Panc1 (cell line): ENCODE measurements around the gene BICDL2. TPM values are rescaled to one million over a fixed set of nuclear protein-coding genes. Genes with fewer than 3 reads are reported as not detected.

Experiments used
- ATAC-seq: fragments of 200-7000 bp; cut with Tn5 transposase; 2 replicates; pipeline ENCODE4 v1.9.1; 2020; ENCODE audit warnings: mild to moderate bottlenecking, moderate library complexity
- BruUV-seq: library from RNA; stranded (reverse); fragments of 400-500 nt; replicated peaks from 2 replicates; lab custom pipeline; 2021; lab: Mats Ljungman, UMichigan
- CTCF ChIA-PET: fragments of 300-600 bp; sonication (Branson Sonifier 250); formaldehyde crosslinking; loops from one replicate; lab custom pipeline; 2022; ENCODE audit warnings: antibody characterized with exemption; lab: Charles Lee
- POLR2A ChIA-PET: fragments of 300-600 bp; sonication (Branson Sonifier 250); formaldehyde crosslinking; loops from one replicate; lab custom pipeline; 2022; ENCODE audit warnings: antibody characterized with exemption; lab: Charles Lee
- DNase-seq: peaks from one replicate; pipeline ENCODE4 v3.0.0-alpha.2; 2010; ENCODE audit warnings: low read depth, low spot score
- H3K27ac ChIP-seq: 2 replicates; pipeline ENCODE4 v1.5.1; 2011; ENCODE audit warnings: mild to moderate bottlenecking, low read length, inconsistent platforms
- H3K27me3 ChIP-seq: fragments of 200-500 bp; sonication (Bioruptor generic); 2 replicates; pipeline ENCODE4 v1.6.0; 2014; ENCODE audit warnings: low read length, inconsistent platforms; ENCODE audit not compliant: control insufficient read depth, insufficient read depth
- H3K36me3 ChIP-seq: fragments of 200-500 bp; sonication (Bioruptor generic); 2 replicates; pipeline ENCODE4 v1.5.1; 2014; ENCODE audit warnings: inconsistent platforms, mild to moderate bottlenecking, low read length, moderate library complexity; ENCODE audit not compliant: control insufficient read depth, insufficient read depth
- H3K4me1 ChIP-seq: 2 replicates; pipeline ENCODE4 v1.5.1; 2011; ENCODE audit warnings: inconsistent platforms, mild to moderate bottlenecking, low read length, moderate library complexity; ENCODE audit not compliant: control insufficient read depth, insufficient read depth
- H3K4me3 ChIP-seq, 2 experiments: 2 replicates each; pipeline ENCODE4 v1.5.1; 2011 to 2012; ENCODE audit warnings: low read depth in 2 of 2, low read length in 2 of 2, mild to moderate bottlenecking in 2 of 2, inconsistent platforms in 1 of 2, moderate library complexity in 1 of 2
- H3K9me3 ChIP-seq: fragments of 200-500 bp; sonication (Bioruptor generic); 2 replicates; pipeline ENCODE4 v1.5.1; 2014; ENCODE audit warnings: low read depth, mild to moderate bottlenecking, inconsistent platforms, low read length, moderate library complexity; ENCODE audit not compliant: control insufficient read depth, insufficient read depth
- CTCF ChIP-seq: fragments of 450-650 bp; IDR thresholded peaks from 2 replicates; pipeline ENCODE4 v1.5.1; 2017; ENCODE audit warnings: mild to moderate bottlenecking
- POLR2AphosphoS5 ChIP-seq: IDR thresholded peaks from 2 replicates; pipeline ENCODE4 v1.6.1; 2012; ENCODE audit warnings: mild to moderate bottlenecking, low read depth, low read length, moderate library complexity
- SIN3A ChIP-seq: IDR thresholded peaks from 2 replicates; pipeline ENCODE4 v1.6.1; 2012; ENCODE audit warnings: low read depth, mild to moderate bottlenecking, low read length, moderate library complexity, borderline replicate concordance; ENCODE audit not compliant: insufficient read depth
- TCF7L2 ChIP-seq: IDR thresholded peaks from 2 replicates; pipeline ENCODE4 v1.6.1; 2011; ENCODE audit warnings: mild to moderate bottlenecking, low read depth, low read length, inconsistent platforms
- in situ Hi-C: cut with HindIII; loops from 2 replicates; pipeline ENCODE4 v1.10.0; 2016; ENCODE audit warnings: low sequenced_read_pairs, low pct_unique_long_range_greater_than_20kb
- intact Hi-C: fragments of 100-400 bp; cut with micrococcal nuclease; formaldehyde crosslinking; loops from one replicate; pipeline ENCODE4 v1.10.0; 2022; ENCODE audit not compliant: unreplicated experiment
- total RNA-seq: library from RNA; stranded (reverse); gene quantifications from one replicate; pipeline ENCODE4 v1.2.1, GENCODE V29; 2021; ENCODE audit not compliant: unreplicated experiment
- TF ChIP-seq, protein P1 (sequence below), 2 experiments: IDR thresholded peaks; 2 replicates each; pipeline ENCODE4 v1.6.1; 2011 to 2012; ENCODE audit warnings: low read depth in 2 of 2, control low read depth in 1 of 2, low read length in 1 of 2, mild to moderate bottlenecking in 1 of 2, moderate library complexity in 1 of 2; ENCODE audit not compliant: insufficient read depth in 1 of 2

BICDL2 gene
- total RNA-seq, 1 experiment from 2014 or later, result 0.21 TPM

DNA sequence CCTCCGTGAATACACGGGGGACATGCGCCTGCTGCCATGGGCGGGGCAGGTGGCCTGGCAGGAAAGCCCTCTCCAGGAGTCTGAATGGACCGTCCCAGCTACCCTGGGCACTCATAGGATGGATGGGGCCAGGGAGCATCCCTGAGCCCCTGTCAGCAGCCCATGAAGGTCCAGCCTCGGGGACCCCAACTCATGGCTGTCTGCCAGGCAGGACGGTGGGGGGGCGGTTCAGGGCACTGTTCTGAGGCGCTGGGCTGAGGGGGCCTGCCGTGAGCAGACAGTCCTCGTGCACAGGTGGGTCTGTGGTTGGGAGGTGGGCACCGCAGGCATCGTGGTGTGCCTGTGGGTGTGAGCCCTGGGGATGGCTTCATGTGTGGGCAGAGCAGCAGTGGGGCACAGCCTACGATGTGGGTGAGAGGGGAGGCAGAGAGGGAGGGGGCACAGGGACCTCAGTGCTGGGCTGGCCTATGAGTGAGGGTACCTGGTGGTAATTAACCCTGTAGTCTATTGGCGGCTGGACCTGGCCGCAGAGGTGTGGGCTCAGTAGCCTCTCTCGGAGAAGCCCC is 50.0 kb downstream of the BICDL2 start:
- Histone ChIP-seq H3K4me1 (peaks cover 8% of the 10 kb centered on the region), H3K9me3 (no peaks in the 10 kb centered on the region), H3K36me3 (no peaks in the 10 kb centered on the region), H3K4me3 (no peak overlapping the region), H3K27ac (no peak overlapping the region), H3K27me3 (no peaks in the 10 kb centered on the region)
- ATAC-seq, result no peak
- no TSS peak for BruUV-seq
- no peak for DNase-seq
- no peak for TF ChIP-seq SIN3A
- TF ChIP-seq POLR2AphosphoS5, result no peak
- no peak for TF ChIP-seq TCF7L2
- no peak for TF ChIP-seq CTCF
- TF ChIP-seq, protein P1, sequence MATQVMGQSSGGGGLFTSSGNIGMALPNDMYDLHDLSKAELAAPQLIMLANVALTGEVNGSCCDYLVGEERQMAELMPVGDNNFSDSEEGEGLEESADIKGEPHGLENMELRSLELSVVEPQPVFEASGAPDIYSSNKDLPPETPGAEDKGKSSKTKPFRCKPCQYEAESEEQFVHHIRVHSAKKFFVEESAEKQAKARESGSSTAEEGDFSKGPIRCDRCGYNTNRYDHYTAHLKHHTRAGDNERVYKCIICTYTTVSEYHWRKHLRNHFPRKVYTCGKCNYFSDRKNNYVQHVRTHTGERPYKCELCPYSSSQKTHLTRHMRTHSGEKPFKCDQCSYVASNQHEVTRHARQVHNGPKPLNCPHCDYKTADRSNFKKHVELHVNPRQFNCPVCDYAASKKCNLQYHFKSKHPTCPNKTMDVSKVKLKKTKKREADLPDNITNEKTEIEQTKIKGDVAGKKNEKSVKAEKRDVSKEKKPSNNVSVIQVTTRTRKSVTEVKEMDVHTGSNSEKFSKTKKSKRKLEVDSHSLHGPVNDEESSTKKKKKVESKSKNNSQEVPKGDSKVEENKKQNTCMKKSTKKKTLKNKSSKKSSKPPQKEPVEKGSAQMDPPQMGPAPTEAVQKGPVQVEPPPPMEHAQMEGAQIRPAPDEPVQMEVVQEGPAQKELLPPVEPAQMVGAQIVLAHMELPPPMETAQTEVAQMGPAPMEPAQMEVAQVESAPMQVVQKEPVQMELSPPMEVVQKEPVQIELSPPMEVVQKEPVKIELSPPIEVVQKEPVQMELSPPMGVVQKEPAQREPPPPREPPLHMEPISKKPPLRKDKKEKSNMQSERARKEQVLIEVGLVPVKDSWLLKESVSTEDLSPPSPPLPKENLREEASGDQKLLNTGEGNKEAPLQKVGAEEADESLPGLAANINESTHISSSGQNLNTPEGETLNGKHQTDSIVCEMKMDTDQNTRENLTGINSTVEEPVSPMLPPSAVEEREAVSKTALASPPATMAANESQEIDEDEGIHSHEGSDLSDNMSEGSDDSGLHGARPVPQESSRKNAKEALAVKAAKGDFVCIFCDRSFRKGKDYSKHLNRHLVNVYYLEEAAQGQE (IDR thresholded peaks at IDR 0.05; ENCODE audit: insufficient read depth in 1 of 2, low read depth in 2 of 2, low read length in 1 of 2), result no peak
- intact Hi-C loops (no loop called here), in situ Hi-C loops (no loop called here)
- POLR2A ChIA-PET, result no interaction called here
- CTCF ChIA-PET, result interaction anchor here (0.6 kb wide), 1 partner anchor 66 kb away, joined by 3 read pairs; no protein-coding TSS in a partner anchor

GRCh38 chr16:2985893-2986355 is 50.8 kb downstream of the BICDL2 start:
- DNase-seq, result no peak
- no peak for ATAC-seq
- TF ChIP-seq SIN3A, result no peak
- no peak for TF ChIP-seq CTCF
- no peak for TF ChIP-seq TCF7L2
- no peak for TF ChIP-seq POLR2AphosphoS5
- TF ChIP-seq, protein P1 (IDR thresholded peaks at IDR 0.05; ENCODE audit: insufficient read depth in 1 of 2, low read depth in 2 of 2, low read length in 1 of 2), result no peak
- POLR2A ChIA-PET, result interaction anchor here (0.5 kb wide), 1 partner anchor 54 kb away, joined by 3 read pairs; no protein-coding TSS in a partner anchor
- Histone ChIP-seq H3K27ac (no peak overlapping the region), H3K4me1 (peaks cover 16% of the 10 kb centered on the region), H3K27me3 (no peaks in the 10 kb centered on the region), H3K9me3 (no peaks in the 10 kb centered on the region), H3K36me3 (no peaks in the 10 kb centered on the region), H3K4me3 (no peak overlapping the region)
- intact Hi-C loops, result no loop called here
- in situ Hi-C loops, result no loop called here
- CTCF ChIA-PET, result interaction anchor here (0.6 kb wide), 1 partner anchor 65 kb away, joined by 3 read pairs; no protein-coding TSS in a partner anchor
- no TSS peak for BruUV-seq
